LNCaP clone FGC (cell line): ENCODE measurements around the gene ARHGAP15.

Source experiments
- DNase-seq: peaks from one replicate; pipeline ENCODE4 v3.0.0-alpha.2; 2011; ENCODE audit warnings: low read depth
- H3K4me3 ChIP-seq: 2 replicates; pipeline ENCODE4 v1.5.1; 2011; ENCODE audit warnings: mild to moderate bottlenecking, low read depth, low read length, control low read depth
- CTCF ChIP-seq: IDR thresholded peaks from 2 replicates; pipeline ENCODE4 v1.5.1; 2012; ENCODE audit warnings: mild to moderate bottlenecking; ENCODE audit not compliant: control insufficient read depth, insufficient read depth; ENCODE audit errors: extremely low read depth

Gene ARHGAP15

GRCh38 chr2:143704451-143705106, 575.4 kb downstream of the ARHGAP15 start:
- TF ChIP-seq CTCF = no peak
- no peak for DNase-seq
- H3K4me3 ChIP-seq = no peak overlapping the region

GRCh38 chr2:143705108-143705707, 576.0 kb downstream of the ARHGAP15 start:
- no peak overlapping the region for H3K4me3 ChIP-seq
- DNase-seq = no peak
- TF ChIP-seq CTCF = no peak

GRCh38 chr2:143706354-143706753, 577.1 kb downstream of the ARHGAP15 start:
- DNase-seq = no peak
- TF ChIP-seq CTCF = no peak

GRCh38 chr2:143708682-143709081, 579.5 kb downstream of the ARHGAP15 start:
- DNase-seq = no peak
- no peak overlapping the region for H3K4me3 ChIP-seq
- TF ChIP-seq CTCF = no peak

More at GRCh38 chr2:143706354-143706753, 577.1 kb downstream of the ARHGAP15 start:
- H3K4me3 ChIP-seq = no peak overlapping the region

- no peak for DNase-seq
- TF ChIP-seq CTCF = no peak
- no peak overlapping the region for H3K4me3 ChIP-seq
Observed at GRCh38 chr2:143710196-143710595, 581.0 kb downstream of the ARHGAP15 start.

GRCh38 chr2:143710879-143711278, 581.7 kb downstream of the ARHGAP15 start:
- no peak for TF ChIP-seq CTCF
- no peak for DNase-seq
- no peak overlapping the region for H3K4me3 ChIP-seq

GRCh38 chr2:143716522-143716921, 587.3 kb downstream of the ARHGAP15 start:
- no peak for DNase-seq
- no peak for TF ChIP-seq CTCF
- H3K4me3 ChIP-seq = no peak overlapping the region
